Neural cell (in vitro differentiated cells): ENCODE results near the gene CAMKMT.

ENCODE experiments used
- CTCF ChIP-seq: fragments of 450-650 bp; IDR thresholded peaks from 2 replicates; pipeline ENCODE4 v1.5.1; 2014; ENCODE audit warnings: antibody characterized with exemption, mild to moderate bottlenecking, moderate library complexity; ENCODE audit not compliant: poor library complexity, severe bottlenecking
- EP300 ChIP-seq: fragments of 450-650 bp; conservative IDR thresholded peaks from 2 replicates; pipeline ENCODE4 v1.6.1; 2014; ENCODE audit warnings: antibody characterized with exemption, mild to moderate bottlenecking, moderate library complexity; ENCODE audit not compliant: poor library complexity, severe bottlenecking
- EZH2 ChIP-seq: fragments of 200-600, 300-800 bp; shearing (Covaris generic), sonication (generic); IDR thresholded peaks from 2 replicates; pipeline ENCODE4 v1.6.1; 2014; ENCODE audit warnings: antibody characterized with exemption, low read length, borderline replicate concordance, mild to moderate bottlenecking; ENCODE audit not compliant: insufficient read depth, poor library complexity, severe bottlenecking
- MXI1 ChIP-seq: fragments of 450-650 bp; conservative IDR thresholded peaks from 2 replicates; pipeline ENCODE4 v1.6.1; 2014; ENCODE audit warnings: antibody characterized with exemption, mild to moderate bottlenecking; ENCODE audit not compliant: poor library complexity, severe bottlenecking
- POLR2AphosphoS5 ChIP-seq: IDR thresholded peaks from 2 replicates; pipeline ENCODE4 v1.6.1; 2012
- RAD21 ChIP-seq: fragments of 450-650 bp; conservative IDR thresholded peaks from 2 replicates; pipeline ENCODE4 v1.6.1; 2014; ENCODE audit warnings: antibody characterized with exemption, mild to moderate bottlenecking, moderate library complexity
- REST ChIP-seq: IDR thresholded peaks from 2 replicates; pipeline ENCODE4 v1.6.1; 2012; ENCODE audit warnings: borderline replicate concordance
- TAF1 ChIP-seq: IDR thresholded peaks from 2 replicates; pipeline ENCODE4 v1.6.1; 2012; ENCODE audit warnings: low read depth

- TF ChIP-seq CTCF = no peak
- no peak for TF ChIP-seq POLR2AphosphoS5
- TF ChIP-seq EZH2 = no peak
- TF ChIP-seq MXI1 = no peak
- TF ChIP-seq REST = no peak
- TF ChIP-seq EP300 = no peak
- TF ChIP-seq RAD21 = no peak
- TF ChIP-seq TAF1 = no peak
Observed at GRCh38 chr2:44388877-44389276, 27.1 kb downstream of the CAMKMT start.
